Measurements from ENCODE around the gene ACADL.

- TF ChIP-seq ZNF274 (IDR thresholded peaks at IDR 0.05; ENCODE audit: low read depth, low read length) (no peak), SUZ12 (IDR thresholded peaks at IDR 0.05; ENCODE audit: extremely low read depth, insufficient read depth, insufficient read length) (no peak), YY1 (IDR thresholded peaks at IDR 0.05; ENCODE audit: insufficient read depth, insufficient read length) (no peak)
These were observed 39.0 kb upstream of the ACADL start for GRCh38 chr2:210264282-210264681.

Data from NT2/D1 (cell line).